ENCODE results near the gene LRG1.

GRCh38 chr19:4518345-4519171, 21.3 kb downstream of the LRG1 start, which contains the start of gene PLIN4:
- TF ChIP-seq EZH2 (IDR thresholded peaks at IDR 0.05; ENCODE audit: borderline replicate concordance, low read depth, low read length, poor library complexity, severe bottlenecking) (no peak), CTCF (conservative IDR thresholded peaks at IDR 0.05; ENCODE audit: low read depth, low read length) (no peak)

Data from A673 (cell line).